Measurements from ENCODE around the gene CDC42EP4. TPM values are rescaled to one million over a fixed set of nuclear protein-coding genes. Genes with fewer than 3 reads are reported as not detected.

CDC42EP4 gene
- total RNA-seq, 2 donors from 2014 or later: 35.4 to 56.0 TPM

GRCh38 chr17:73257516-73257915 is 54.3 kb downstream of the CDC42EP4 start:
- Histone ChIP-seq H3K27ac (no peak overlapping the region), H3K36me3 (no peaks in the 10 kb centered on the region), H3K9me3 (no peaks in the 10 kb centered on the region), H3K4me1 (peaks cover 0 to 5% of the 10 kb centered on the region in 2 donors), H3K27me3 (no peaks in the 10 kb centered on the region), H3K4me3 (no peak overlapping the region)
- TF ChIP-seq CTCF (IDR thresholded peaks at IDR 0.05): no peak
- DNase-seq (ENCODE audit: low spot score): no peak

GRCh38 chr17:73256220-73256619 is 55.6 kb downstream of the CDC42EP4 start:
- no peak for TF ChIP-seq CTCF (IDR thresholded peaks at IDR 0.05)
- no peak for DNase-seq (ENCODE audit: low spot score)
- Histone ChIP-seq H3K27ac (no peak overlapping the region), H3K27me3 (no peaks in the 10 kb centered on the region), H3K36me3 (no peaks in the 10 kb centered on the region), H3K9me3 (no peaks in the 10 kb centered on the region), H3K4me3 (no peak overlapping the region), H3K4me1 (peaks cover 0 to 5% of the 10 kb centered on the region in 2 donors)

- Histone ChIP-seq H3K27ac (no peak overlapping the region), H3K27me3 (no peaks in the 10 kb centered on the region), H3K36me3 (no peaks in the 10 kb centered on the region), H3K4me3 (no peak overlapping the region), H3K4me1 (peaks cover 0 to 5% of the 10 kb centered on the region in 2 donors), H3K9me3 (no peaks in the 10 kb centered on the region)
- DNase-seq (ENCODE audit: low spot score): no peak
- peak; percentile 92 to 98 for TF ChIP-seq CTCF (IDR thresholded peaks at IDR 0.05)
These were observed 56.1 kb downstream of the CDC42EP4 start for GRCh38 chr17:73255671-73256181.

- H3K4me1 ChIP-seq: peaks cover 0 to 5% of the 10 kb centered on the region in 2 donors
- DNase-seq (ENCODE audit: low spot score): no peak
- H3K4me3 ChIP-seq: no peak overlapping the region
- no peaks in the 10 kb centered on the region for H3K27me3 ChIP-seq
- H3K27ac ChIP-seq: no peak overlapping the region
- no peak for TF ChIP-seq CTCF (IDR thresholded peaks at IDR 0.05)
- no peaks in the 10 kb centered on the region for H3K9me3 ChIP-seq
- peaks cover 9% of the 10 kb centered on the region for H3K36me3 ChIP-seq
These were observed 59.9 kb downstream of the CDC42EP4 start for GRCh38 chr17:73251871-73252270.

GRCh38 chr17:73250851-73251640 is 60.8 kb downstream of the CDC42EP4 start:
- no peaks in the 10 kb centered on the region for H3K27me3 ChIP-seq
- H3K36me3 ChIP-seq: peaks cover 17% of the 10 kb centered on the region
- no peak for DNase-seq (ENCODE audit: low spot score)
- no peak for TF ChIP-seq CTCF (IDR thresholded peaks at IDR 0.05)
- peaks cover 0 to 4% of the 10 kb centered on the region in 2 donors for H3K4me1 ChIP-seq
- H3K27ac ChIP-seq: no peak overlapping the region
- no peak overlapping the region for H3K4me3 ChIP-seq
- no peaks in the 10 kb centered on the region for H3K9me3 ChIP-seq

Data from right atrium auricular region (tissue), 2 donors.